Pancreas (tissue), 10 donors: ENCODE data around the gene FGF9. TPM values are rescaled to one million over a fixed set of nuclear protein-coding genes. Genes with fewer than 3 reads are reported as not detected.

Source experiments
- ATAC-seq, 4 donors: fragments of 200-7000 bp; cut with Tn5 transposase; one replicate each; pipeline versions ENCODE4 v1.8.0 to v1.9.1; 2020; ENCODE audit warnings: mild to moderate bottlenecking in 4 of 4, moderate library complexity in 4 of 4
- DNase-seq, 6 donors: peaks; one replicate each; pipeline ENCODE4 v3.0.0-alpha.2; 2020
- FAIRE-seq: peaks from 2 replicates; lab custom pipeline; 2012; peaks lifted over from hg19 to GRCh38; lab: Jason Lieb, UNC
- H3K27ac ChIP-seq, 4 donors: fragments of 200-600 bp; sonication (generic); 1 replicate in 3 of 4; 2 replicates in 1 of 4; pipeline versions ENCODE4 v1.5.0 to v1.8.0; 2020
- H3K27me3 ChIP-seq, 4 donors: fragments of 200-600 bp; one replicate each; pipeline ENCODE4 v1.8.0; 2021
- H3K36me3 ChIP-seq, 3 donors: fragments of 200-600 bp; sonication (generic) in 1 of 3; one replicate each; pipeline versions ENCODE4 v1.5.0 to v1.8.0; 2020 to 2021
- H3K4me1 ChIP-seq, 3 donors: fragments of 200-600 bp; one replicate each; pipeline ENCODE4 v1.8.0; 2021
- H3K4me3 ChIP-seq, 4 donors: fragments of 200-600 bp; sonication (generic) in 2 of 4; one replicate each; pipeline versions ENCODE4 v1.5.0 to v1.8.0; 2020 to 2021
- H3K9me3 ChIP-seq, 4 donors: fragments of 200-600 bp; one replicate each; pipeline ENCODE4 v1.8.0; 2021
- CTCF ChIP-seq, 4 donors: fragments of 200-600 bp; sonication (generic) in 3 of 4; IDR thresholded peaks; one replicate each; pipeline versions ENCODE4 v1.5.0 to v1.8.0; 2021; ENCODE audit warnings: antibody characterized with exemption in 4 of 4
- WGBS, 2 donors: extraction: QIAGEN DNeasy Blood & Tissue Kit; methylation state at CpG; one replicate each; pipeline ENCODE4 v1.1.7; 2013; 5-methylcytosine and 5-hydroxymethylcytosine counted together
- intact Hi-C, 3 donors: fragments of 100-400 bp; cut with DNase I; formaldehyde crosslinking; loops; one replicate each; pipeline versions ENCODE4 v1.11.1 to v1.14.2; 2022
- polyA plus RNA-seq, 2 donors: library from polyadenylated mRNA; stranded (reverse); fragments of 200-250 nt; gene quantifications; one replicate each; pipeline ENCODE4 v1.2.3, GENCODE V29; 2013
- total RNA-seq, 6 donors: library from RNA; stranded (reverse); fragmentation: NEBNext Ultra II Directional in 4 of 6; extraction: Animal tissue kit (Norgen Biotek cat#: 25700) in 4 of 6; gene quantifications; one replicate each; pipeline versions ENCODE4 v1.2.1 to v1.2.4, GENCODE V29; 2021 to 2023
- donor health status: healthy with polysubstance abuse.
- donor health status: DM: no; HTN: no; CAD: no; lungs with moderate emphysema.
- donor health status: DM: no; HTN: no; CAD: no.
- donor health status: control.
- donor health status: control.
- donor health status: Bipolar disorder and iron deficiency.
- donor health status: DM: yes; HTN: yes; CAD: no.
- donor health status: DM: no; HTN: no; CAD: no.
- donor health status: DM: no; HTN: no; CAD: no.
- donor health status: DM: yes; HTN: yes; CAD: no.

The FGF9 gene
- total and polyA plus RNA-seq, 8 donors, result 0.16 to 0.92 (median 0.39) TPM

DNA sequence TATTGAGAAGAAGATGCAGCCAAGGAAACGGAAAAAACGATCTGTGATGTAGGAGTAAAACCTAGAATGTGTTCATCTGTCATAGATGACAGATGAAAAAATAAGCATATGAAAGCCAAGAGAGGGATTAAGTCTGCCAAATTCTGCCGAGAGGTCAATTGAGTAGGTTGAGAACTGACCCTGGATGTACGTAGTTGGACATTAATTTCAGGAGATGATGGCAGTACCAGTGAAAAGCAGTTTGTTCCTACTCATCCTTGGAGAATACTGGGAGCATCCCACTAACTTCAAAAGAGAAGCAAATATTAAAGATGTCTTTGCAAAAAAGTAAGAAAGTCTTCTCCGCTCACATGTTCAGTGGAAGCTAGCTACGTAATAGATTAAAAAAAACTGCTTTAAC, 11.8 kb upstream of the FGF9 start:
- Histone ChIP-seq H3K4me3 (no peak overlapping the region), H3K36me3 (no peaks in the 10 kb centered on the region), H3K27me3 (peaks cover 0 to 7% (median 3%) of the 10 kb centered on the region in 4 donors), H3K4me1 (no peaks in the 10 kb centered on the region), H3K27ac (no peak overlapping the region), H3K9me3 (no peaks in the 10 kb centered on the region)
- intact Hi-C loops, result no loop called here
- no peak for FAIRE-seq
- ATAC-seq, result no peak
- TF ChIP-seq CTCF (IDR thresholded peaks at IDR 0.05), result no peak
- no peak for DNase-seq
- WGBS, 2 donors, result 46 to 60% methylated on average over 6 of the region's 6 CpGs

GRCh38 chr13:21661097-21661909, 9.6 kb upstream of the FGF9 start:
- WGBS, 2 donors, result 86 to 88% methylated on average over 2 of the region's 2 CpGs
- intact Hi-C loops, result no loop called here
- no peak for ATAC-seq
- Histone ChIP-seq H3K27me3 (peaks cover 0 to 6% (median 4%) of the 10 kb centered on the region in 4 donors), H3K36me3 (no peaks in the 10 kb centered on the region), H3K4me3 (no peak overlapping the region), H3K9me3 (no peaks in the 10 kb centered on the region), H3K4me1 (no peaks in the 10 kb centered on the region), H3K27ac (no peak overlapping the region)
- TF ChIP-seq CTCF (IDR thresholded peaks at IDR 0.05), result no peak
- FAIRE-seq, result no peak
- no peak for DNase-seq

GRCh38 chr13:21663197-21663596, 7.7 kb upstream of the FGF9 start:
- peaks cover 0 to 4% (median 2%) of the 10 kb centered on the region in 4 donors for H3K27me3 ChIP-seq
- no peak overlapping the region for H3K4me3 ChIP-seq
- ATAC-seq (peak in 2 of 4 donors; percentile 26 to 30), DNase-seq (no peak), FAIRE-seq (no peak)
- intact Hi-C loops, result no loop called here
- no peaks in the 10 kb centered on the region for H3K4me1 ChIP-seq
- H3K36me3 ChIP-seq, result no peaks in the 10 kb centered on the region
- H3K9me3 ChIP-seq, result no peaks in the 10 kb centered on the region
- no peak overlapping the region for H3K27ac ChIP-seq
- no peak for TF ChIP-seq CTCF (IDR thresholded peaks at IDR 0.05)
- WGBS, 2 donors, result 71 to 88% methylated on average over 4 of the region's 4 CpGs

- no peaks in the 10 kb centered on the region for H3K9me3 ChIP-seq
- peak overlapping the region; percentile 43 to 65 (median 52) for H3K4me3 ChIP-seq
- TF ChIP-seq CTCF (IDR thresholded peaks at IDR 0.05), result no peak
- no peak for FAIRE-seq
- intact Hi-C loops, result no loop called here
- ATAC-seq, result no peak
- DNase-seq, result no peak
- H3K27me3 ChIP-seq, result peaks cover 0 to 3% (median under 1%) of the 10 kb centered on the region in 4 donors
- WGBS, 2 donors, result 17% methylated on average over 23 of the region's 23 CpGs
- H3K36me3 ChIP-seq, result no peaks in the 10 kb centered on the region
- H3K27ac ChIP-seq, result no peak overlapping the region
- peaks cover 0 to 18% (median 15%) of the 10 kb centered on the region in 3 donors for H3K4me1 ChIP-seq
Observed at GRCh38 chr13:21668732-21669275, 2.1 kb upstream of the FGF9 start.
